Keratinocyte (primary cell): Measurements from ENCODE around the gene AAGAB. TPM values are rescaled to one million over a fixed set of nuclear protein-coding genes. Genes with fewer than 3 reads are reported as not detected.

Experiments
- DNase-seq: peaks from one replicate; pipeline ENCODE4 v3.0.0-alpha.2; 2011; ENCODE audit warnings: low read depth, missing footprints, low spot score
- FAIRE-seq: peaks from 2 replicates; lab custom pipeline; 2011; peaks lifted over from hg19 to GRCh38; lab: Jason Lieb, UNC
- H2AFZ ChIP-seq: 2 replicates; pipeline ENCODE4 v1.6.0; 2012; ENCODE audit warnings: low read length, control low read depth, inconsistent platforms; ENCODE audit not compliant: control insufficient read depth
- H3K27ac ChIP-seq: 2 replicates; pipeline ENCODE4 v1.5.1; 2011; ENCODE audit warnings: low read length; ENCODE audit not compliant: control insufficient read depth, insufficient read depth
- H3K27me3 ChIP-seq: 3 replicates; pipeline ENCODE4 v1.6.0; 2011; ENCODE audit warnings: low read length; ENCODE audit not compliant: control insufficient read depth, insufficient read depth; ENCODE audit errors: extremely low read depth
- H3K36me3 ChIP-seq, 2 experiments: 2 replicates in 1 of 2; 3 replicates in 1 of 2; pipeline ENCODE4 v1.5.1; 2011; ENCODE audit warnings: low read length in 2 of 2, mild to moderate bottlenecking in 1 of 2; ENCODE audit not compliant: control insufficient read depth in 2 of 2, insufficient read depth in 2 of 2; ENCODE audit errors: extremely low read depth in 1 of 2
- H3K4me1 ChIP-seq: 3 replicates; pipeline ENCODE4 v1.5.1; 2011; ENCODE audit warnings: low read length; ENCODE audit not compliant: control insufficient read depth, insufficient read depth; ENCODE audit errors: extremely low read depth
- H3K4me2 ChIP-seq: 3 replicates; pipeline ENCODE4 v1.6.0; 2011; ENCODE audit warnings: low read depth, low read length; ENCODE audit not compliant: control insufficient read depth, insufficient read depth; ENCODE audit errors: extremely low read depth
- H3K4me3 ChIP-seq, 3 experiments: fragments of 200-600 bp in 1 of 3; sonication (generic) in 1 of 3; 2 replicates in 2 of 3; 3 replicates in 1 of 3; pipeline ENCODE4 v1.5.1; 2011 to 2016; ENCODE audit warnings: low read length in 3 of 3, mild to moderate bottlenecking in 3 of 3, control low read depth in 2 of 3, inconsistent platforms in 1 of 3, low read depth in 1 of 3, mixed read lengths in 1 of 3, mixed run types in 1 of 3, moderate library complexity in 1 of 3; ENCODE audit not compliant: control insufficient read depth in 2 of 3, insufficient read depth in 2 of 3; ENCODE audit errors: extremely low read depth in 1 of 3
- H3K79me2 ChIP-seq: 2 replicates; pipeline ENCODE4 v1.6.0; 2012; ENCODE audit warnings: low read length; ENCODE audit not compliant: control insufficient read depth, insufficient read depth
- H3K9ac ChIP-seq: 3 replicates; pipeline ENCODE4 v1.6.0; 2011; ENCODE audit warnings: low read length; ENCODE audit not compliant: control insufficient read depth, insufficient read depth; ENCODE audit errors: extremely low read depth
- H3K9me1 ChIP-seq: 3 replicates; pipeline ENCODE4 v1.6.0; 2011; ENCODE audit warnings: low read length; ENCODE audit not compliant: control insufficient read depth, insufficient read depth; ENCODE audit errors: extremely low read depth
- H3K9me3 ChIP-seq: 2 replicates; pipeline ENCODE4 v1.5.1; 2012; ENCODE audit warnings: low read depth, low read length; ENCODE audit not compliant: control insufficient read depth
- H4K20me1 ChIP-seq: 3 replicates; pipeline ENCODE4 v1.6.0; 2011; ENCODE audit warnings: low read length; ENCODE audit not compliant: control insufficient read depth, insufficient read depth; ENCODE audit errors: extremely low read depth
- EZH2 ChIP-seq: IDR thresholded peaks from one replicate; pipeline ENCODE4 v1.6.1; 2012; ENCODE audit warnings: inconsistent platforms, mild to moderate bottlenecking, low read length, moderate library complexity
- dilution Hi-C: fragments of 300-500 bp; cut with MboI; formaldehyde crosslinking; loops from one replicate; pipeline ENCODE4 v1.7.0; 2020; ENCODE audit warnings: low sequenced_read_pairs; ENCODE audit not compliant: extremely low pct_ligation_motif_present
- polyA plus RNA-seq, 5 experiments: library from polyadenylated mRNA; depleted of rRNA in 3 of 5; stranded (reverse) in 3 of 5; stranded (forward) in 1 of 5; unstranded in 1 of 5; fragments of >200 nt; gene quantifications; 1 replicate in 1 of 5; 2 replicates in 3 of 5; 3 replicates in 1 of 5; pipeline versions ENCODE4 v1.2.1 to v1.2.3, GENCODE V29; 2011 to 2012; ENCODE audit warnings: missing spikeins in 2 of 5, low read depth in 1 of 5, low replicate concordance in 1 of 5
- TF ChIP-seq, protein P1 (sequence below), 3 experiments: IDR thresholded peaks in 1 of 3; conservative IDR thresholded peaks in 1 of 3; optimal IDR thresholded peaks in 1 of 3; 2 replicates in 2 of 3; 3 replicates in 1 of 3; pipeline versions ENCODE3 to v1.5.1; 2011; ENCODE audit warnings: low read length in 3 of 3, mild to moderate bottlenecking in 3 of 3, moderate library complexity in 2 of 3, control low read depth in 1 of 3, inconsistent platforms in 1 of 3; ENCODE audit not compliant: insufficient read depth in 2 of 3; ENCODE audit errors: extremely low read depth in 1 of 3

The AAGAB gene
- polyA plus RNA-seq, 1 donor (not counting 4 experiments of a cell fraction or from before 2014, with no cell fraction given) = 82.7 TPM

DNA sequence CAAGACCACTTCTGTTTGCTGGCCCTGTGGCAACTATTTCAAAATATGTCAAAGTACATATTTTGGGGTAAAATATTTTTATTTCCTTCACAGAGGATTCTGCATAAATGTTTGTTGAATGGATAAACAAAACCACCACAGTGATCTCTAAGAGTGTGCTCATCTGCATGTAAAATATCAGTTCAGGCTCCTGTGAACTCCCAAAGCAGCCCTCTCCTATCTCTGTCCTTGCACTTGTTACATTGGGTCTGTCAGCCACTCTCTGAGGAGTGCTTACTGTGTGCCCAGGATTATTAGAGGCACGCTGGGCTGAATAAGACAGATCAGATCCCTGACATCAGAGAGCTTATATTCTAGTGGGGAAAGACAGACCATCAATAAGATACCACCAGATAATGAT is 27.3 kb upstream of the AAGAB start:
- H3K27ac ChIP-seq = no peak overlapping the region
- FAIRE-seq = no peak
- H2AFZ ChIP-seq = no peak overlapping the region
- no peaks in the 10 kb centered on the region for H3K36me3 ChIP-seq
- no peak for DNase-seq
- no peaks in the 10 kb centered on the region for H4K20me1 ChIP-seq
- TF ChIP-seq EZH2 = no peak
- TF ChIP-seq, protein P1, sequence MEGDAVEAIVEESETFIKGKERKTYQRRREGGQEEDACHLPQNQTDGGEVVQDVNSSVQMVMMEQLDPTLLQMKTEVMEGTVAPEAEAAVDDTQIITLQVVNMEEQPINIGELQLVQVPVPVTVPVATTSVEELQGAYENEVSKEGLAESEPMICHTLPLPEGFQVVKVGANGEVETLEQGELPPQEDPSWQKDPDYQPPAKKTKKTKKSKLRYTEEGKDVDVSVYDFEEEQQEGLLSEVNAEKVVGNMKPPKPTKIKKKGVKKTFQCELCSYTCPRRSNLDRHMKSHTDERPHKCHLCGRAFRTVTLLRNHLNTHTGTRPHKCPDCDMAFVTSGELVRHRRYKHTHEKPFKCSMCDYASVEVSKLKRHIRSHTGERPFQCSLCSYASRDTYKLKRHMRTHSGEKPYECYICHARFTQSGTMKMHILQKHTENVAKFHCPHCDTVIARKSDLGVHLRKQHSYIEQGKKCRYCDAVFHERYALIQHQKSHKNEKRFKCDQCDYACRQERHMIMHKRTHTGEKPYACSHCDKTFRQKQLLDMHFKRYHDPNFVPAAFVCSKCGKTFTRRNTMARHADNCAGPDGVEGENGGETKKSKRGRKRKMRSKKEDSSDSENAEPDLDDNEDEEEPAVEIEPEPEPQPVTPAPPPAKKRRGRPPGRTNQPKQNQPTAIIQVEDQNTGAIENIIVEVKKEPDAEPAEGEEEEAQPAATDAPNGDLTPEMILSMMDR (optimal IDR thresholded peaks at IDR 0.05 in 1 of 3, IDR thresholded peaks at IDR 0.05 in 1 of 3, conservative IDR thresholded peaks at IDR 0.05 in 1 of 3; ENCODE audit: extremely low read depth in 1 of 3, insufficient read depth in 2 of 3, low read length in 3 of 3) = no peak
- no peaks in the 10 kb centered on the region for H3K27me3 ChIP-seq
- dilution Hi-C loops = no loop called here
- H3K4me1 ChIP-seq = no peaks in the 10 kb centered on the region
- no peaks in the 10 kb centered on the region for H3K9me1 ChIP-seq
- H3K4me2 ChIP-seq = no peak overlapping the region
- no peaks in the 10 kb centered on the region for H3K79me2 ChIP-seq
- H3K9ac ChIP-seq = no peak overlapping the region
- H3K9me3 ChIP-seq = no peaks in the 10 kb centered on the region
- H3K4me3 ChIP-seq = no peak overlapping the region

GRCh38 chr15:67280217-67280616 is 25.8 kb upstream of the AAGAB start:
- Histone ChIP-seq H3K27me3 (no peaks in the 10 kb centered on the region), H3K9me1 (no peaks in the 10 kb centered on the region), H3K9me3 (no peaks in the 10 kb centered on the region), H4K20me1 (no peaks in the 10 kb centered on the region), H3K4me1 (no peaks in the 10 kb centered on the region), H3K4me3 (no peak overlapping the region), H2AFZ (no peak overlapping the region), H3K79me2 (no peaks in the 10 kb centered on the region), H3K4me2 (no peak overlapping the region), H3K27ac (no peak overlapping the region), H3K36me3 (no peaks in the 10 kb centered on the region), H3K9ac (no peak overlapping the region)
- FAIRE-seq (no peak), DNase-seq (no peak)
- TF ChIP-seq, protein P1 (optimal IDR thresholded peaks at IDR 0.05 in 1 of 3, IDR thresholded peaks at IDR 0.05 in 1 of 3, conservative IDR thresholded peaks at IDR 0.05 in 1 of 3; ENCODE audit: extremely low read depth in 1 of 3, insufficient read depth in 2 of 3, low read length in 3 of 3) = no peak
- TF ChIP-seq EZH2 = no peak
- dilution Hi-C loops = no loop called here
